Muscle of leg (tissue), 11 donors: ENCODE data around the gene PAXX. TPM values are rescaled to one million over a fixed set of nuclear protein-coding genes. Genes with fewer than 3 reads are reported as not detected.

ENCODE experiments used
- DNase-seq: peaks from one replicate; pipeline ENCODE4 v3.0.0; 2013
- H3K27ac ChIP-seq: one replicate; pipeline ENCODE4 v1.5.1; 2013; ENCODE audit warnings: mild to moderate bottlenecking, low read length, control low read depth
- H3K27me3 ChIP-seq: one replicate; pipeline ENCODE4 v1.6.1; 2013; ENCODE audit warnings: low read length; ENCODE audit not compliant: control insufficient read depth, insufficient read depth
- H3K36me3 ChIP-seq: one replicate; pipeline ENCODE4 v1.6.1; 2013; ENCODE audit warnings: low read length; ENCODE audit not compliant: control insufficient read depth, insufficient read depth
- H3K4me1 ChIP-seq: one replicate; pipeline ENCODE4 v1.6.1; 2013; ENCODE audit warnings: low read length; ENCODE audit not compliant: control insufficient read depth, insufficient read depth
- H3K4me3 ChIP-seq: one replicate; pipeline ENCODE4 v1.5.1; 2013; ENCODE audit warnings: low read length, control low read depth
- H3K9me3 ChIP-seq: replicated peaks from 2 replicates; pipeline ENCODE4 v1.6.1; 2013; ENCODE audit warnings: low read depth, low read length; ENCODE audit not compliant: control insufficient read depth
- WGBS: methylation state at CpG from one replicate; pipeline ENCODE4 v1.1.5; 2013; ENCODE audit warnings: missing lambda C conversion rate; ENCODE audit not compliant: insufficient coverage; 5-methylcytosine and 5-hydroxymethylcytosine counted together
- polyA plus RNA-seq, 8 donors: library from polyadenylated mRNA; unstranded; fragments of 120-200 nt; gene quantifications; one replicate each; pipeline versions ENCODE4 v1.2.1 to v1.2.3, GENCODE V29; 2013; ENCODE audit warnings: inconsistent platforms in 1 of 8, low replicate concordance in 1 of 8; ENCODE audit not compliant: insufficient read length in 8 of 8, insufficient read depth in 1 of 8
- total RNA-seq: library from RNA; stranded (reverse); fragments of 120-200 nt; gene quantifications from one replicate; pipeline ENCODE4 v1.2.4, GENCODE V29; 2013

The PAXX gene
- total and polyA plus RNA-seq, 9 donors = 19.1 to 31.7 (median 27.0) TPM

DNA sequence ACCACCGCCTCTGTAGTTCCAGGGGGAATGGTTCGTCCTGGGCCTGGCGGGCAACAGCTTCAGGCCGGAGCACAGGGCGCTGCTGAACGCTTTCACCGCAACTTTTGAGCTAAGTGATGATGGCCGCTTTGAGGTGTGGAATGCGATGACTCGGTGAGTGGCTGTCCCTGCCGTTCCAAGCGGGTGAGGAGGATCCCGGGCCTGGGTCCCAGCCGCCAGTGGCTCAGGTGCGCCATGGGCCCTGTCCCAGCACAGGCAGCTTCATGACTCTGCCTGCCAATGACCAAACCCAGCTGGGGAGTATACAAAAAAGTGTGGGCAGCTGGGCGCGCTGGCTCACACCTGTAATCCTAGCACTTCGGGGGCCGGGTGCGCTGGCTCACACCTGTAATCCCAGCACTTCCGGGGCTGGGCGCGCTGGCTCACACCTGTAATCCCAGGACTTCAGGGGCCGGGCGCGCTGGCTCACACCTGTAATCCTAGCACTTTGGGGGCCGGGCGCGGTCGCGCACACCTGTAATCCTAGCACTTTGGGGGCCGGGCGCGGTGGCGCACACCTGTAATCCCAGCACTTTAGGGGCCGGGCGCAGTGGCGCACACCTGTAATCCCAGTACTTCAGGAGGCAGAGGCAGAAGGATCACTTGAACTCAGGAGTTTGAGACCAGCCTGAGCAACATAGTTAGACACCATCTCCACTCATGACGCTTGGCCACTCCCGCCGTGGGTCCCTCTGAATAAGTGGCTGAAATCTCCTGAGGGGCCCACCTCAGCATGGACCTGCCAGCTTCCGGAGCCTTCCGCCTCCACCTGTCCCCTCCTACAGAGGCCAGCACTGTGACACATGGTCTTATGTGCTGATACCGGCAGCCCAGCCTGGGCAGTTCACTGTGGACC lies 39.1 kb upstream of the PAXX start:
- WGBS = 88% methylated on average over 32 of the region's 44 CpGs

DNA sequence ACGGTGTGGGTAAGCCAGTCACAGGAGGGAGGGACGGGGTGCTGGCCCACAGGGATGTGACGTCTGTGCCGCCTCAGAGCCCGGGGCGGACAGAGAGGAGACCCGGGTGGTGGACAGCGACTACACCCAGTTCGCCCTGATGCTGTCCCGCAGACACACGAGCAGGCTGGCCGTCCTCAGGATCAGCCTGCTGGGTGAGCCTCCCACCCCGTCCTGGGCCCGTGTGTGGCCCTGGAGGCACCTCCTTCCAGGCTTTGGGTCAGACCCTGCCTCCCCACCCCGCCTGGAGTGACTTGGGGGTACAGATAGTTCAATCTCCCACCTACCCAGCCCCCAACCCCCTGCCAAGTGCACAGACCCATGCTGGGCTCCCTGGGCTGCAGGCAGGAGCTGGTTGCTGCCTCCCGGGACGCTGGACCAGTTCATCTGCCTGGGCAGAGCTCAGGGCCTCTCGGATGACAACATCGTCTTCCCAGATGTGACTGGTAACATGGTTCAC lies 38.4 kb upstream of the PAXX start:
- 67% methylated on average over 19 of the region's 19 CpGs for WGBS
- H3K9me3 ChIP-seq = no peaks in the 10 kb centered on the region
- peaks cover 20% of the 10 kb centered on the region for H3K4me1 ChIP-seq
- DNase-seq = no peak
- H3K27me3 ChIP-seq = no peaks in the 10 kb centered on the region
- H3K36me3 ChIP-seq = no peaks in the 10 kb centered on the region
- H3K4me3 ChIP-seq = no peak overlapping the region
- no peak overlapping the region for H3K27ac ChIP-seq

More for the DNA sequence above, 39.1 kb upstream of the PAXX start:
- Histone ChIP-seq H3K9me3 (no peaks in the 10 kb centered on the region), H3K4me1 (peaks cover 21% of the 10 kb centered on the region), H3K27me3 (no peaks in the 10 kb centered on the region), H3K27ac (no peak overlapping the region), H3K4me3 (no peak overlapping the region), H3K36me3 (no peaks in the 10 kb centered on the region)
- no peak for DNase-seq

GRCh38 chr9:136954270-136955083 lies 37.7 kb upstream of the PAXX start:
- H3K4me3 ChIP-seq = no peak overlapping the region
- peaks cover 17% of the 10 kb centered on the region for H3K4me1 ChIP-seq
- 78% methylated on average over 15 of the region's 25 CpGs for WGBS
- H3K27ac ChIP-seq = no peak overlapping the region
- H3K27me3 ChIP-seq = no peaks in the 10 kb centered on the region
- H3K9me3 ChIP-seq = no peaks in the 10 kb centered on the region
- no peak for DNase-seq
- no peaks in the 10 kb centered on the region for H3K36me3 ChIP-seq

GRCh38 chr9:136955202-136955942 lies 36.9 kb upstream of the PAXX start:
- no peak overlapping the region for H3K27ac ChIP-seq
- H3K9me3 ChIP-seq = no peaks in the 10 kb centered on the region
- DNase-seq = no peak
- no peaks in the 10 kb centered on the region for H3K36me3 ChIP-seq
- WGBS = 72% methylated on average over 12 of the region's 14 CpGs
- no peaks in the 10 kb centered on the region for H3K27me3 ChIP-seq
- no peak overlapping the region for H3K4me3 ChIP-seq
- peaks cover 14% of the 10 kb centered on the region for H3K4me1 ChIP-seq

DNA sequence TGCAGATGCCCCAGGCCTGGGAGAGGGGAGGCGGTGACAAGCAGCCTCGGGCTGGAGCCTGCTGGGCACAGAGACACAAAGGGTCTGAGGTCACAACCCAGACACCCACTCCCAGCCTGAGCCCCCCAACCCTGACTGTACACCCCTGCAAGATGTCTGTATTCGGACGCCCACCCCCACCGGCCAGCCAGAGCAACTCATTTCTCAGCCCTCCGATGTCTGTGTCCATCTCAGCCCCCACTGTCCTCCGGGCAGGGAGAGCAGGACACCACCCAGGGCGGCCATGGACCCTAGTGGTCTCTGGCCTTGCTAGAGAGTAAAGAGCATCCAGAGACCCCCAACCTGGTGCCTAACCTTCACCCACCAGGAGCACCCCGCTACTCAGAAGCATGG lies 36.3 kb upstream of the PAXX start:
- DNase-seq = no peak
- Histone ChIP-seq H3K4me3 (no peak overlapping the region), H3K36me3 (no peaks in the 10 kb centered on the region), H3K27me3 (no peaks in the 10 kb centered on the region), H3K9me3 (no peaks in the 10 kb centered on the region), H3K4me1 (peaks cover 13% of the 10 kb centered on the region), H3K27ac (no peak overlapping the region)
- 83% methylated on average over 9 of the region's 9 CpGs for WGBS

DNA sequence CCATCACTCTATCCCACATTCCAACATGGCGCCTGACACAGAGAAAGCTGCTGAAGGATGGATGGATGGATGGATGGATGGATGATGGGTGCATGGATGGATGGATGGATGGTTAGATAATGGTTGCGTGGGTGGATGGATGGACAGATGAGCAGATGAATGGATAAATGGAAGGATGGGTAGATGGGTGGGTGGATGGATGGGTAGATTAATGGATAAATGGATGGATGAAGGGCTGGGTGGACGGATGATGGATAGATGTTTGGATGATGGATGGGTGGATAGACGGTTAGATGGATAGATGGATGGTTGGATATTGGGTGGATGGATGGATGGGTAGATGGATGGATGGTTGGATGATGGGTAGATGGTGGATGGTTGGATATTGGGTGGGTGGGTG lies 35.6 kb upstream of the PAXX start:
- Histone ChIP-seq H3K4me1 (peaks cover 20% of the 10 kb centered on the region), H3K36me3 (no peaks in the 10 kb centered on the region), H3K27me3 (no peaks in the 10 kb centered on the region), H3K27ac (no peak overlapping the region), H3K4me3 (no peak overlapping the region), H3K9me3 (no peaks in the 10 kb centered on the region)
- DNase-seq = no peak
- 98% methylated on average over 3 of the region's 4 CpGs for WGBS

DNA sequence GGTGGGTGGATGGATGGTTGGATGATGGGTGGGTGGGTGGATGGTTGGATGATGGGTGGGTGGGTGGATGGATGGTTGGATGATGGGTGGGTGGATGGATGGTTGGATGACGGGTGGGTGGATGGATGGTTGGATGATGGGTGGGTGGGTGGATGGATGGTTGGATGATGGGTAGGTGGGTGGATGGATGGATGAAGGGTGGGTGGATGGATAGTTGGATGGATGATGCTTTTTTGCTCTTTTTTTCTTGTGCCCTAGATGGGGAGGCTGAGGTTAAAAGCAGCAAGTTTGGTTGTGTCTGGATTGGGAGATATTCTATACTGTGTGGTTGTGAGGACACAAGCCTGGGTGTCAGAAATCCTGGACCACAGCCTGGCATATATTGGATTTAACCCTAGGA lies 34.8 kb upstream of the PAXX start:
- DNase-seq = no peak
- H3K4me3 ChIP-seq = no peak overlapping the region
- 100% methylated on average over 1 of the region's 1 CpG for WGBS
- H3K36me3 ChIP-seq = no peaks in the 10 kb centered on the region
- H3K4me1 ChIP-seq = peaks cover 18% of the 10 kb centered on the region
- no peaks in the 10 kb centered on the region for H3K27me3 ChIP-seq
- no peak overlapping the region for H3K27ac ChIP-seq
- no peaks in the 10 kb centered on the region for H3K9me3 ChIP-seq

DNA sequence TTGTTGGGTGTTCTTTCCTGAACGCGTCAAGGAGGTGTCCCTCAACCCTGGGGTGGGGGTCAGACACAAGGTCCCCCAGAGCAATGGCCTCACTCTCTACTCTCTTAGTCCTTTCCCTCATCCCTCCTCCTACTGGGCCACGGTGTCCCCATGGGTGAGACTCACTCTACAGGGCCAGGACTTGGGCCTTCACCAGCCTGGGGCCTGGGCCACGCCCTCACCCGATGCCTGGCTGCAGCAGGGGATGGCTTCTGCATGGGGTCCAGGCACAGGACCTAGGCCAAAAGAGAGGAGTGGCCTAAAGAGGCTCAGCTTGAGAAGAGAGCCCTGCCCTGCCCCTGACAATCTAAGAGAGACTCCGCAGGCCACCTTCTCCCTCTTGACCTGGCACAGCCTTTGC lies 34.3 kb upstream of the PAXX start:
- Histone ChIP-seq H3K9me3 (no peaks in the 10 kb centered on the region), H3K27me3 (no peaks in the 10 kb centered on the region), H3K4me3 (no peak overlapping the region)

GRCh38 chr9:136958473-136958872 lies 33.7 kb upstream of the PAXX start:
- no peak for DNase-seq
- Histone ChIP-seq H3K4me3 (no peak overlapping the region), H3K9me3 (no peaks in the 10 kb centered on the region), H3K4me1 (peaks cover 23% of the 10 kb centered on the region), H3K36me3 (no peaks in the 10 kb centered on the region), H3K27me3 (peaks cover 2% of the 10 kb centered on the region), H3K27ac (no peak overlapping the region)
- WGBS = 87% methylated on average over 4 of the region's 7 CpGs

More for the DNA sequence above, 34.3 kb upstream of the PAXX start:
- peaks cover 18% of the 10 kb centered on the region for H3K4me1 ChIP-seq
- no peak for DNase-seq
- no peaks in the 10 kb centered on the region for H3K36me3 ChIP-seq
- 75% methylated on average over 3 of the region's 6 CpGs for WGBS
- H3K27ac ChIP-seq = no peak overlapping the region
